GM19468 (cell line): ENCODE measurements around the gene FEM1A.
"Not testable (repeated sequence)": the region's sequence is repeated elsewhere in the genome, so short reads cannot be mapped to it uniquely, and the experiment has no call there.

ENCODE experiments used
- ATAC-seq: cut with Tn5 transposase; IDR thresholded peaks from one replicate; pipeline ENCODE4 v1.9.1; 2021; ENCODE audit warnings: mild to moderate bottlenecking, moderate library complexity, moderate number of reproducible peaks; ENCODE audit not compliant: unreplicated experiment; ENCODE audit errors: extremely low read depth

The FEM1A gene

GRCh38 chr19:4773047-4773640, 18.4 kb upstream of the FEM1A start:
- ATAC-seq: no peak

GRCh38 chr19:4774136-4774535, 17.4 kb upstream of the FEM1A start:
- no peak for ATAC-seq

GRCh38 chr19:4775627-4776152, 15.8 kb upstream of the FEM1A start:
- ATAC-seq: no peak

GRCh38 chr19:4776436-4777211, 14.9 kb upstream of the FEM1A start:
- no peak for ATAC-seq

- ATAC-seq: not testable (repeated sequence)
Measured at GRCh38 chr19:4778124-4778523, 13.4 kb upstream of the FEM1A start.

GRCh38 chr19:4780860-4781259, 10.7 kb upstream of the FEM1A start:
- ATAC-seq: no peak

GRCh38 chr19:4781801-4782200, 9.7 kb upstream of the FEM1A start:
- ATAC-seq: no peak

- ATAC-seq: not testable (repeated sequence)
Measured at GRCh38 chr19:4786412-4787016, 5.0 kb upstream of the FEM1A start.

- ATAC-seq: not testable (repeated sequence)
Measured at GRCh38 chr19:4792019-4792865, 708 bp downstream of the FEM1A start.

- ATAC-seq: not testable (repeated sequence)
Measured at GRCh38 chr19:4792866-4793195, 1.3 kb downstream of the FEM1A start.

GRCh38 chr19:4793278-4793677, 1.7 kb downstream of the FEM1A start:
- not testable (repeated sequence) for ATAC-seq

- no peak for ATAC-seq
Measured at GRCh38 chr19:4794971-4795370, 3.4 kb downstream of the FEM1A start.

- no peak for ATAC-seq
Measured at GRCh38 chr19:4795400-4795799, 3.9 kb downstream of the FEM1A start.

- no peak for ATAC-seq
Measured at GRCh38 chr19:4800591-4801081, 9.1 kb downstream of the FEM1A start.

GRCh38 chr19:4801085-4801619, 9.6 kb downstream of the FEM1A start:
- no peak for ATAC-seq

GRCh38 chr19:4802711-4803110, 11.2 kb downstream of the FEM1A start:
- ATAC-seq: no peak

- ATAC-seq: no peak
Measured at GRCh38 chr19:4803736-4804695, 12.5 kb downstream of the FEM1A start.

GRCh38 chr19:4805140-4805539, 13.6 kb downstream of the FEM1A start:
- not testable (repeated sequence) for ATAC-seq

GRCh38 chr19:4806384-4806783, 14.8 kb downstream of the FEM1A start:
- ATAC-seq: no peak
